Body of pancreas (tissue), 4 donors: Measurements from ENCODE around the gene CCDC191. TPM values are rescaled to one million over a fixed set of nuclear protein-coding genes. Genes with fewer than 3 reads are reported as not detected.

Source experiments
- ATAC-seq: fragments of 150-250 bp; one replicate; pipeline ENCODE4 v1.9.1; 2016
- DNase-seq, 4 donors: peaks; one replicate each; pipeline ENCODE4 v3.0.0-alpha.2; 2019
- H3K27ac ChIP-seq, 4 donors: fragments of 200-600 bp; sonication (generic); 1 replicate in 3 of 4; 2 replicates in 1 of 4; pipeline versions ENCODE4 v1.5.1 to v1.6.1; 2016 to 2019; ENCODE audit warnings: mild to moderate bottlenecking in 1 of 4, mixed read lengths in 1 of 4, moderate library complexity in 1 of 4
- H3K27me3 ChIP-seq, 2 donors: fragments of 200-600 bp; sonication (generic); one replicate each; pipeline ENCODE4 v1.6.0; 2016; ENCODE audit warnings: mild to moderate bottlenecking in 1 of 2
- H3K36me3 ChIP-seq, 2 donors: fragments of 200-600 bp; sonication (generic); replicated peaks in 1 of 2; 2 replicates each; pipeline ENCODE4 v1.5.1; 2016; ENCODE audit warnings: low read depth in 2 of 2; ENCODE audit not compliant: insufficient read depth in 1 of 2
- H3K4me1 ChIP-seq: fragments of 200-600 bp; sonication (generic); one replicate; pipeline ENCODE4 v1.6.0; 2016
- H3K4me3 ChIP-seq, 2 donors: fragments of 200-600 bp; sonication (generic); 1 replicate in 1 of 2; 2 replicates in 1 of 2; pipeline ENCODE4 v1.5.1; 2016 to 2019
- H3K9me3 ChIP-seq, 3 donors: fragments of 200-600 bp; sonication (generic); 1 replicate in 2 of 3; 2 replicates in 1 of 3; pipeline ENCODE4 v1.5.1; 2016
- CTCF ChIP-seq, 7 experiments: fragments of 450-650 bp in 4 of 7; fragments of 200-600 bp in 3 of 7; sonication (generic) in 3 of 7; IDR thresholded peaks; one replicate each; pipeline ENCODE4 v1.5.1; 2016 to 2019; ENCODE audit warnings: antibody characterized with exemption in 7 of 7
- POLR2A ChIP-seq, 3 donors: fragments of 450-650 bp; IDR thresholded peaks; one replicate each; pipeline ENCODE4 v1.6.1; 2016; ENCODE audit warnings: antibody characterized with exemption in 3 of 3, mild to moderate bottlenecking in 2 of 3
- WGBS, 2 donors: methylation state at CpG; one replicate each; pipeline ENCODE4 v1.1.5; 2017; 5-methylcytosine and 5-hydroxymethylcytosine counted together
- intact Hi-C: fragments of 100-400 bp; cut with DNase I; formaldehyde crosslinking; loops from one replicate; pipeline ENCODE4 v1.15.1; 2023
- total RNA-seq, 2 donors: library from RNA; depleted of rRNA; stranded (reverse); fragments of >200 nt; gene quantifications; one replicate each; pipeline ENCODE4 v1.1.0, GENCODE V29; 2016

Gene CCDC191
- total RNA-seq, 2 donors from 2014 or later = 5.4 to 11.9 TPM

GRCh38 chr3:114080201-114080600 is 23.9 kb upstream of the CCDC191 start:
- H3K36me3 ChIP-seq = peaks cover 5 to 15% of the 10 kb centered on the region in 2 donors
- TF ChIP-seq CTCF (IDR thresholded peaks at IDR 0.05) (no peak), POLR2A (IDR thresholded peaks at IDR 0.05) (no peak)

GRCh38 chr3:114079761-114080160 is 23.4 kb upstream of the CCDC191 start:
- Histone ChIP-seq H3K4me3 (no peak overlapping the region), H3K4me1 (no peaks in the 10 kb centered on the region), H3K27me3 (no peaks in the 10 kb centered on the region), H3K9me3 (no peaks in the 10 kb centered on the region), H3K27ac (peak overlapping the region in 2 of 4 donors; percentile 5 to 15), H3K36me3 (peaks cover 5 to 15% of the 10 kb centered on the region in 2 donors)
- intact Hi-C loops = no loop called here
- TF ChIP-seq CTCF (IDR thresholded peaks at IDR 0.05) (no peak), POLR2A (IDR thresholded peaks at IDR 0.05) (no peak)
- ATAC-seq = no peak
- WGBS, 2 donors = 55 to 60% methylated on average over 5 of the region's 5 CpGs
- DNase-seq = no peak

More at GRCh38 chr3:114080201-114080600, 23.9 kb upstream of the CCDC191 start:
- intact Hi-C loops = no loop called here
- H3K9me3 ChIP-seq = no peaks in the 10 kb centered on the region
- DNase-seq (no peak), ATAC-seq (no peak)
- H3K4me3 ChIP-seq = no peak overlapping the region
- no peaks in the 10 kb centered on the region for H3K4me1 ChIP-seq
- no peaks in the 10 kb centered on the region for H3K27me3 ChIP-seq
- H3K27ac ChIP-seq = no peak overlapping the region

GRCh38 chr3:114078126-114078525 is 21.8 kb upstream of the CCDC191 start:
- no peak for DNase-seq
- no peak overlapping the region for H3K4me3 ChIP-seq
- H3K9me3 ChIP-seq = no peaks in the 10 kb centered on the region
- no peak overlapping the region for H3K27ac ChIP-seq
- H3K36me3 ChIP-seq = peaks cover 15 to 16% of the 10 kb centered on the region in 2 donors
- intact Hi-C loops = no loop called here
- H3K4me1 ChIP-seq = no peaks in the 10 kb centered on the region
- H3K27me3 ChIP-seq = no peaks in the 10 kb centered on the region
- ATAC-seq = no peak
- no peak for TF ChIP-seq CTCF (IDR thresholded peaks at IDR 0.05)
- no peak for TF ChIP-seq POLR2A (IDR thresholded peaks at IDR 0.05)

GRCh38 chr3:114076711-114077110 is 20.4 kb upstream of the CCDC191 start:
- DNase-seq (no peak), ATAC-seq (no peak)
- Histone ChIP-seq H3K9me3 (no peaks in the 10 kb centered on the region), H3K4me3 (no peak overlapping the region), H3K4me1 (no peaks in the 10 kb centered on the region), H3K36me3 (peaks cover 15 to 17% of the 10 kb centered on the region in 2 donors), H3K27me3 (no peaks in the 10 kb centered on the region), H3K27ac (no peak overlapping the region)
- intact Hi-C loops = no loop called here
- WGBS, 2 donors = 84 to 91% methylated on average over 6 of the region's 6 CpGs
- no peak for TF ChIP-seq CTCF (IDR thresholded peaks at IDR 0.05)
- TF ChIP-seq POLR2A (IDR thresholded peaks at IDR 0.05) = no peak

GRCh38 chr3:114071786-114072185 is 15.5 kb upstream of the CCDC191 start:
- TF ChIP-seq CTCF (IDR thresholded peaks at IDR 0.05) = no peak
- no peak for TF ChIP-seq POLR2A (IDR thresholded peaks at IDR 0.05)
- 71 to 74% methylated on average over 1 of the region's 1 CpG for WGBS, 2 donors
- Histone ChIP-seq H3K9me3 (no peaks in the 10 kb centered on the region), H3K27ac (no peak overlapping the region), H3K4me1 (no peaks in the 10 kb centered on the region), H3K36me3 (peaks cover 8 to 23% of the 10 kb centered on the region in 2 donors), H3K27me3 (no peaks in the 10 kb centered on the region), H3K4me3 (no peak overlapping the region)
- no peak for ATAC-seq
- DNase-seq = no peak
- intact Hi-C loops = no loop called here
